GM21528 (cell line): ENCODE data around the gene SH2D3C.

Source experiments
- ATAC-seq: cut with Tn5 transposase; IDR thresholded peaks from one replicate; pipeline ENCODE4 v1.9.1; 2021; ENCODE audit warnings: mild to moderate bottlenecking, moderate library complexity; ENCODE audit not compliant: unreplicated experiment, low FRiP score

The SH2D3C gene

GRCh38 chr9:127707766-127708165 lies 70.7 kb downstream of the SH2D3C start:
- no peak for ATAC-seq

- ATAC-seq: no peak
Measured at GRCh38 chr9:127706836-127707241, 71.6 kb downstream of the SH2D3C start, which contains the start of gene CFAP157. CFAP157 (plus strand) TSS chr9:127706988; CDS start chr9:127707032, 44 bp downstream.

GRCh38 chr9:127705577-127706379 lies 72.7 kb downstream of the SH2D3C start:
- no peak for ATAC-seq

GRCh38 chr9:127703289-127703946 lies 75.0 kb downstream of the SH2D3C start:
- ATAC-seq: no peak

- no peak for ATAC-seq
Measured at GRCh38 chr9:127700594-127701255, 77.7 kb downstream of the SH2D3C start.

GRCh38 chr9:127700140-127700539 lies 78.3 kb downstream of the SH2D3C start:
- no peak for ATAC-seq

- peak; percentile 73 for ATAC-seq
Measured at GRCh38 chr9:127698985-127699670, 79.3 kb downstream of the SH2D3C start.

- ATAC-seq: no peak
Measured at GRCh38 chr9:127698386-127698785, 80.1 kb downstream of the SH2D3C start.

- no peak for ATAC-seq
Measured at GRCh38 chr9:127697575-127697974, 80.9 kb downstream of the SH2D3C start.

- ATAC-seq: no peak
Measured at GRCh38 chr9:127694890-127695720, 83.4 kb downstream of the SH2D3C start.

- ATAC-seq: no peak
Measured at GRCh38 chr9:127693697-127694096, 84.8 kb downstream of the SH2D3C start.

- no peak for ATAC-seq
Measured at GRCh38 chr9:127693143-127693542, 85.3 kb downstream of the SH2D3C start.

- ATAC-seq: no peak
Measured at GRCh38 chr9:127692071-127692470, 86.4 kb downstream of the SH2D3C start.

GRCh38 chr9:127690735-127691134 lies 87.7 kb downstream of the SH2D3C start:
- ATAC-seq: no peak

- no peak for ATAC-seq
Measured at GRCh38 chr9:127689329-127690000, 89.0 kb downstream of the SH2D3C start.
